Measurements from ENCODE around the gene MAP10. TPM values are rescaled to one million over a fixed set of nuclear protein-coding genes. Genes with fewer than 3 reads are reported as not detected.

Gene MAP10
- total and polyA plus RNA-seq, 2 experiments from 2014 or later, result 1.5 to 2.3 TPM

DNA sequence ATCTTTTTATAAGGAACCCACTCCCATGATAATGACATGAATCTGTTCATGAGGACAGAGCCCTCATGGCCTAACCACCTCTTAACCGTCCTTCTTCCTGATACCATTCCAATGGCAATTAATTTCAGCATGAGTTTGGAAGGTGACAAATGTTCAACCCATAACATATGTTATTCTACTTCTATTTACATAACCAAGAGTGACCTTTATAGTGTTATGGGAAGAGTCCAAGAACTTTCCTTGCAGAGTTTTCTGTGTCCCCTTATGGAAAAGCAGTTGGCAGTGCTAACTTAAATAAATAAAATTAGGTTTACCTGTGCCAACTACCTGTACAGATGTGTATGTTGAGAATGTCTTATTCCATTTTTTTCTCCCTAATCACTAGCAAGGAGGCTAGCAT, 11.1 kb downstream of the MAP10 start:
- Histone ChIP-seq H3K9me3 (ENCODE audit: low read depth) (no peaks in the 10 kb centered on the region), H3K27ac (no peak overlapping the region), H3K9me2 (ENCODE audit: insufficient read depth) (no peaks in the 10 kb centered on the region; the same call in 1 of the 2 replicates), H3K4me1 (ENCODE audit: insufficient read depth) (no peaks in the 10 kb centered on the region), H3K9ac (no peak overlapping the region), H4K20me1 (ENCODE audit: insufficient read depth) (no peaks in the 10 kb centered on the region), H3K4me3 (no peak overlapping the region), H3K36me3 (ENCODE audit: low read depth) (no peaks in the 10 kb centered on the region), H3K4me2 (ENCODE audit: unreplicated experiment) (no peak overlapping the region), H3K27me3 (replicated peaks; ENCODE audit: insufficient read depth) (no peaks in the 10 kb centered on the region), H2AFZ (no peak overlapping the region), H3K79me2 (ENCODE audit: insufficient read depth) (no peaks in the 10 kb centered on the region), H3F3A (ENCODE audit: insufficient read depth) (no peaks in the 10 kb centered on the region)
- no peak for TF ChIP-seq EZH2phosphoT487 (IDR thresholded peaks at IDR 0.05; ENCODE audit: insufficient read depth, low read depth)
- TF ChIP-seq EZH2 (IDR thresholded peaks at IDR 0.05; ENCODE audit: insufficient read depth, poor library complexity, severe bottlenecking), result no peak
- WGBS, 2 experiments (ENCODE audit: low coverage in 1 of 2, low lambda C conversion rate in 2 of 2, missing lambda C conversion rate in 2 of 2), result 80 to 93% methylated on average over 1 of the region's 1 CpG
- in situ Hi-C loops (cut with MboI), result no loop called here
- no peak for DNase-seq

DNA sequence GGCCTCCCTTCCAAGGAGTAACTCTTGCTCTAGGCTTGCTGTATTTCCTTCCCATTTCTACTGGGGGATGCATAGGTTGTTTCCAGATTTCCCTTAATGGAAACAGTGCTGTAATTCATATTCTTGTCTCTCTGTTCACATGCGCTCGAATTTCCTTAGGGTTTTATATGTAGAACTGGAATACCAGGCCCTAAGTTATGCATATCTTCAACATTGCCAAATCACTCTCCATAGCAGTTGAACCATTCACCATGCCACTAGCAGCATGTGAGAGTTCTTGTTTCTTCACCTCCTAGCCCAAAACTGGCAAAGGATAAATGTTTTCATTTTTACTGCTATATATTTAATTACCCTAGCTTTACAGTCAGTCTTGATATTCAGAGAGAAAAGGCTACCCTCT, 12.8 kb downstream of the MAP10 start:
- no peaks in the 10 kb centered on the region for H3F3A ChIP-seq (ENCODE audit: insufficient read depth)
- H3K4me3 ChIP-seq, result no peak overlapping the region
- H3K27ac ChIP-seq, result no peak overlapping the region
- no peak overlapping the region for H3K4me2 ChIP-seq (ENCODE audit: unreplicated experiment)
- no peaks in the 10 kb centered on the region for H3K9me3 ChIP-seq (ENCODE audit: low read depth)
- H3K36me3 ChIP-seq (ENCODE audit: low read depth), result no peaks in the 10 kb centered on the region
- H3K79me2 ChIP-seq (ENCODE audit: insufficient read depth), result no peaks in the 10 kb centered on the region
- no peak overlapping the region for H2AFZ ChIP-seq
- DNase-seq, result no peak
- TF ChIP-seq EZH2 (IDR thresholded peaks at IDR 0.05; ENCODE audit: insufficient read depth, poor library complexity, severe bottlenecking), result no peak
- no peak for TF ChIP-seq EZH2phosphoT487 (IDR thresholded peaks at IDR 0.05; ENCODE audit: insufficient read depth, low read depth)
- no peaks in the 10 kb centered on the region for H3K27me3 ChIP-seq (replicated peaks; ENCODE audit: insufficient read depth)
- H3K9me2 ChIP-seq (ENCODE audit: insufficient read depth), result no peaks in the 10 kb centered on the region; the same call in 1 of the 2 replicates
- no peaks in the 10 kb centered on the region for H3K4me1 ChIP-seq (ENCODE audit: insufficient read depth)
- H3K9ac ChIP-seq, result no peak overlapping the region
- WGBS, 2 experiments (ENCODE audit: low coverage in 1 of 2, low lambda C conversion rate in 2 of 2, missing lambda C conversion rate in 2 of 2), result 63 to 83% methylated on average over 2 of the region's 2 CpGs
- H4K20me1 ChIP-seq (ENCODE audit: insufficient read depth), result no peaks in the 10 kb centered on the region
- in situ Hi-C loops (cut with MboI), result no loop called here

DNA sequence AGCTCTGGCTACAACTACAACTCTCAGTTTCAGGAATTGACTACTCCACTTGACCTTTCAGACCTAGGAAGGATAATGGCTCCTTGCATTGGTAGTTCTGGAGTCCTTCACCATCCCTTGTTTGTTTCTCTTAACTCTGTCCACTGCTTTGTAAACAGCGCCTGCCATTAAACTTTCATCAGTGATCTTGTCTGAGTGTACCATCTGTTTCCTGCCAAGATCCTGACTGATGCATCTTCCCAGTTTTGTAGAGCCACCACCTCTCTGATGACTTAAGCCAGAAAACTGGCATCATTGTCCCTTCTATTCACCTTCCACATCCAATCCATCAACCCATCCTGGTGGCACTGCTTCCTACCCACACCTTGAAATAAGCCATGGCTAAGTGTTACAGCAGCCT, 15.2 kb downstream of the MAP10 start:
- no peaks in the 10 kb centered on the region for H3K9me3 ChIP-seq (ENCODE audit: low read depth)
- no peaks in the 10 kb centered on the region for H3F3A ChIP-seq (ENCODE audit: insufficient read depth)
- no peak for DNase-seq
- whole genome bisulfite sequencing, 2 experiments (ENCODE audit: low coverage in 1 of 2, low lambda C conversion rate in 2 of 2, missing lambda C conversion rate in 2 of 2), result 91 to 95% methylated on average over 1 of the region's 1 CpG
- in situ Hi-C loops (cut with MboI), result no loop called here
- H3K4me1 ChIP-seq (ENCODE audit: insufficient read depth), result no peaks in the 10 kb centered on the region
- no peaks in the 10 kb centered on the region for H3K79me2 ChIP-seq (ENCODE audit: insufficient read depth)
- no peak overlapping the region for H3K4me3 ChIP-seq
- H2AFZ ChIP-seq, result no peak overlapping the region
- no peak overlapping the region for H3K9ac ChIP-seq
- no peaks in the 10 kb centered on the region for H3K36me3 ChIP-seq (ENCODE audit: low read depth)
- H3K27me3 ChIP-seq (replicated peaks; ENCODE audit: insufficient read depth), result no peaks in the 10 kb centered on the region
- H3K9me2 ChIP-seq (ENCODE audit: insufficient read depth), result no peaks in the 10 kb centered on the region
- no peaks in the 10 kb centered on the region for H4K20me1 ChIP-seq (ENCODE audit: insufficient read depth)
- TF ChIP-seq EZH2 (IDR thresholded peaks at IDR 0.05; ENCODE audit: insufficient read depth, poor library complexity, severe bottlenecking) (no peak), EZH2phosphoT487 (IDR thresholded peaks at IDR 0.05; ENCODE audit: insufficient read depth, low read depth) (no peak)
- H3K27ac ChIP-seq, result no peak overlapping the region
- H3K4me2 ChIP-seq (ENCODE audit: unreplicated experiment), result no peak overlapping the region

GRCh38 chr1:232822530-232822929, 17.3 kb downstream of the MAP10 start:
- no peak overlapping the region for H3K4me2 ChIP-seq (ENCODE audit: unreplicated experiment)
- no peaks in the 10 kb centered on the region for H3K79me2 ChIP-seq (ENCODE audit: insufficient read depth)
- no peak overlapping the region for H3K9ac ChIP-seq
- no peaks in the 10 kb centered on the region for H3K9me3 ChIP-seq (ENCODE audit: low read depth)
- H3K4me1 ChIP-seq (ENCODE audit: insufficient read depth), result no peaks in the 10 kb centered on the region
- in situ Hi-C loops (cut with MboI), result no loop called here
- H2AFZ ChIP-seq, result no peak overlapping the region
- no peak overlapping the region for H3K27ac ChIP-seq
- DNase-seq, result no peak
- no peaks in the 10 kb centered on the region for H4K20me1 ChIP-seq (ENCODE audit: insufficient read depth)
- H3K4me3 ChIP-seq, result no peak overlapping the region
- no peaks in the 10 kb centered on the region for H3K36me3 ChIP-seq (ENCODE audit: low read depth)
- WGBS, 2 experiments (ENCODE audit: low coverage in 1 of 2, low lambda C conversion rate in 2 of 2, missing lambda C conversion rate in 2 of 2), result 16 to 25% methylated on average over 2 of the region's 2 CpGs
- TF ChIP-seq EZH2 (IDR thresholded peaks at IDR 0.05; ENCODE audit: insufficient read depth, poor library complexity, severe bottlenecking) (no peak), EZH2phosphoT487 (IDR thresholded peaks at IDR 0.05; ENCODE audit: insufficient read depth, low read depth) (no peak)
- no peaks in the 10 kb centered on the region for H3K27me3 ChIP-seq (replicated peaks; ENCODE audit: insufficient read depth)
- no peaks in the 10 kb centered on the region for H3F3A ChIP-seq (ENCODE audit: insufficient read depth)
- H3K9me2 ChIP-seq (ENCODE audit: insufficient read depth), result no peaks in the 10 kb centered on the region

- Histone ChIP-seq H4K20me1 (ENCODE audit: insufficient read depth) (no peaks in the 10 kb centered on the region), H3K4me1 (ENCODE audit: insufficient read depth) (no peaks in the 10 kb centered on the region), H3K36me3 (ENCODE audit: low read depth) (no peaks in the 10 kb centered on the region), H3K27me3 (replicated peaks; ENCODE audit: insufficient read depth) (no peaks in the 10 kb centered on the region), H3K9ac (no peak overlapping the region), H3K4me3 (no peak overlapping the region), H3K9me3 (ENCODE audit: low read depth) (no peaks in the 10 kb centered on the region), H3K79me2 (ENCODE audit: insufficient read depth) (no peaks in the 10 kb centered on the region), H2AFZ (no peak overlapping the region), H3K4me2 (ENCODE audit: unreplicated experiment) (no peak overlapping the region), H3F3A (ENCODE audit: insufficient read depth) (no peaks in the 10 kb centered on the region), H3K27ac (no peak overlapping the region), H3K9me2 (ENCODE audit: insufficient read depth) (no peaks in the 10 kb centered on the region)
- in situ Hi-C loops (cut with MboI), result no loop called here
- no peak for DNase-seq
- no peak for TF ChIP-seq EZH2 (IDR thresholded peaks at IDR 0.05; ENCODE audit: insufficient read depth, poor library complexity, severe bottlenecking)
- TF ChIP-seq EZH2phosphoT487 (IDR thresholded peaks at IDR 0.05; ENCODE audit: insufficient read depth, low read depth), result no peak
- 97 to 100% methylated on average over 1 of the region's 1 CpG for WGBS, 2 experiments (ENCODE audit: low coverage in 1 of 2, low lambda C conversion rate in 2 of 2, missing lambda C conversion rate in 2 of 2)
Observed at GRCh38 chr1:232826318-232826717, 21.1 kb downstream of the MAP10 start.

All from GM23248 (cell line).